GM18505 (cell line): ENCODE measurements around the gene L3MBTL3.

Source experiments
- ATAC-seq: cut with Tn5 transposase; IDR thresholded peaks from one replicate; pipeline ENCODE4 v1.9.1; 2021; ENCODE audit not compliant: unreplicated experiment
- POLR2A ChIP-seq: IDR thresholded peaks from 4 replicates; pipeline ENCODE4 v1.6.1; 2011; ENCODE audit warnings: borderline replicate concordance; ENCODE audit not compliant: insufficient read depth, insufficient read length; ENCODE audit errors: extremely low read depth

The L3MBTL3 gene

DNA sequence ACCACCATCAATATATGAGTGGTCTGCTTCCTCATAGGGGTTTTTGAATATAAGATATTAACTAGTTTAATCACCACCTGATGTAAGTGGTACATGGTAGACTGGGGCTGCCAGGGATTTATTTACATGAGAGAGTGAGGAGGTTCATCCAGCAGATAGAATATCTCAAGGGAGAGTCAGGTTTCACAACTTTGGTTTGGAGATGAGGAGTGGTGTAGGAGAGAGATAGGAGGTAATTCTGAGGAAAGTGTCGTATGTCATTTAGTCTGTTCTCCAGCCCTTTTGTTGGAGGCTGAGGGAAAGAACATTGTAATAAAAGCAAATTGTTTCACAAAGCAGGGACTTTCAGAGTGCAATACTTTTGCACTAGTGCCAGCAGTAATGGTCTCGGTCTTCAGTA is 16.8 kb downstream of the L3MBTL3 start:
- TF ChIP-seq POLR2A = no peak
- ATAC-seq = no peak

DNA sequence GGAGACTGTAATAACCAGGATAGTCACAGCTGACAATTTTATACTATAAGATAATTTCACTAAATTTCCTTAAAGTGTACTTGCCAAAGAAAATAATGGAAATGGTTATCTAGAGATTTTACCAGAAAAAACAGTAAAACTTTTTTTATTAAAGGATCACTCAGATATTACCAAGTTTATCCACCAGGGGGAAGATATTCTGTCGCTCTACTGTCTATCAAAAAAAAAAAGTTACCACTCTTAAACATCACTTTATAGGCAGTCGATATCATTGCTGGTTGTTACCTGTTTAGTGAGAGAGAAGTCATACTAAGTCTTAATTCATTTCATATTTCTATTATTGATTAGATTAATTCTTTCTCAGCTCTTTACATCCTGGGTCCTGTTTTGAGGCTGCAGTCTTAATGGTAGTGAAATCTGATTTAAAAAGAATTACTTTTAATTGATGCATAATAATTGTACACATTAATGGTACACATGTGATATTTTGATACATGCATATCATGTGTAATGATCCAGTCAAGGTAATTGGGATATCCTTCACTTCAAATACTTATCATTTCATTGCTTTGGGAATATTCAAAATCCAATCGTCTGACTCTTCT is 18.9 kb downstream of the L3MBTL3 start:
- no peak for ATAC-seq
- TF ChIP-seq POLR2A = no peak

DNA sequence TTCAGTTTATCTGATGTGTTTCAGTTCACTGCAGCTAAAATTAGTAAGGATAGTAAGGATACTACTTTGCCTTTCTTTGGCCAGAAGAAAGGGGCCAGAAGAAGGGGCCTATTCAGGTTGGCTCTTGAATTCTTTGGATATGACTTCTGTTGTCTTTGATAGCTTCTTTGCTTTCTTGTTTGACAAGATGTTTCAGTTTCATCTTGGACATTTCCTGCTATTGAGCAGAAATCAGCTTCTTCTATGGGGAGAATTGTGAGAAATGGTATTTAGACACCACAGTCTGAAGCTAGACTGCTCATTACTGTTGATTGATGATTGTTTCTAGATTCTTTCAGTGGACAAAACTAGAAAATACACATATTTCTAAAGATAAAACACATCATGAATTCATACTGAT is 23.2 kb downstream of the L3MBTL3 start:
- TF ChIP-seq POLR2A = no peak
- ATAC-seq = no peak

DNA sequence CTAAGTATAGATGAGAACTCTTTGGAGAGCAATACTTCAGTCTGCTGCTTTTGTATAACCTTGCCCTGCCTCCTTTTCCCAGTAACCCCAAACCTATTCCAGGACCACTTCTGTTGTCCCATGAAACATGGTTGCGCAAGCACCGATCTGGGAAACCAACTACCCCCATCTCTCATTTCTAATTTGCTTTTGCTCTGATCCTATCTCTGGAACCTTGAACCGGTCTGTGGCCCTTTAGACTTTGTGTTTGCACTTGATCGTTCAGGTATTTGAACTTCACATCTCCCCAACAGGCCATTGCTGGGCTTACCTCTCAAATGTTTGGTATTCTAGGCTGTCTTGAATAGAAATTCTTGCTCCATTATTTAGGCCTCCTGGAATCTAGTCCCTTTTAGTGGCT is 25.0 kb downstream of the L3MBTL3 start:
- TF ChIP-seq POLR2A = no peak
- ATAC-seq = no peak

DNA sequence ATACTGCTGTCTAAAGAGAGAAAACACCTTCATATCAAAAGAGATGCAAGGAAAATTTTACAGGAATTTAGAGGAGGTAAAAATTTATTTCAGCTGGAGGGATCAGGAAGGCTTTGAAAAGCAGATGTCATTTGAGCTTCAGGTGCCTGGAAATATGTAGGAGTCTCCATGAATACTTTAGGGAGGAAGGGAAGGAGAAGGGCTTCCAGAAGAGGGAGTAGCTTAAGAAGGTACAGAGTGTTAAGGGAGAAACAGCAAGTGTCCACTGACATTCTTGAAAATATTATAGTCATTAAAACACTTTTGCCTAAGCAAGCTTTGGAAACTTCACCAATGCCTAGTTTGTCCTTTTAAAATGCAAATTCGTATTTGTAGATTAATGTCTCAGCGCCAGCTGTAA is 27.2 kb downstream of the L3MBTL3 start:
- ATAC-seq = no peak
- TF ChIP-seq POLR2A = no peak

DNA sequence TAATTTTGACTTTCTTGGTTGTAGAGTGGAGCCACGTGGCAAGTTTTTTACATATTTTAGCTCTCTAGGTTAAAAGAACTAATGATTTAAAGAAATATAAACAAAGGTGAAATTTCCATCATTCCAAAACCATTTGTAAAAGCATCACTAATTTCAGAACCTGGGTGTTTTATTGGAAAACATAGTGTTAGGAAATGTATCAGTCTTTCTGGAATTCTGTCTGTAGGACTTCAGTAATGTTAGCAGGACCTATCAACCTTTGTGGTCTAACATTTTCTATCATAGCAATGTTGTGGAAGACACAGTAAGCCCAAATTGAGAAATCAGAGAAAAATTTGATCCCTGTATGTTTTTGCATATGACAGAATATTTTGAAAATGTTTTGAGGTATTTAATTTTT is 28.3 kb downstream of the L3MBTL3 start:
- ATAC-seq = no peak
- TF ChIP-seq POLR2A = no peak

DNA sequence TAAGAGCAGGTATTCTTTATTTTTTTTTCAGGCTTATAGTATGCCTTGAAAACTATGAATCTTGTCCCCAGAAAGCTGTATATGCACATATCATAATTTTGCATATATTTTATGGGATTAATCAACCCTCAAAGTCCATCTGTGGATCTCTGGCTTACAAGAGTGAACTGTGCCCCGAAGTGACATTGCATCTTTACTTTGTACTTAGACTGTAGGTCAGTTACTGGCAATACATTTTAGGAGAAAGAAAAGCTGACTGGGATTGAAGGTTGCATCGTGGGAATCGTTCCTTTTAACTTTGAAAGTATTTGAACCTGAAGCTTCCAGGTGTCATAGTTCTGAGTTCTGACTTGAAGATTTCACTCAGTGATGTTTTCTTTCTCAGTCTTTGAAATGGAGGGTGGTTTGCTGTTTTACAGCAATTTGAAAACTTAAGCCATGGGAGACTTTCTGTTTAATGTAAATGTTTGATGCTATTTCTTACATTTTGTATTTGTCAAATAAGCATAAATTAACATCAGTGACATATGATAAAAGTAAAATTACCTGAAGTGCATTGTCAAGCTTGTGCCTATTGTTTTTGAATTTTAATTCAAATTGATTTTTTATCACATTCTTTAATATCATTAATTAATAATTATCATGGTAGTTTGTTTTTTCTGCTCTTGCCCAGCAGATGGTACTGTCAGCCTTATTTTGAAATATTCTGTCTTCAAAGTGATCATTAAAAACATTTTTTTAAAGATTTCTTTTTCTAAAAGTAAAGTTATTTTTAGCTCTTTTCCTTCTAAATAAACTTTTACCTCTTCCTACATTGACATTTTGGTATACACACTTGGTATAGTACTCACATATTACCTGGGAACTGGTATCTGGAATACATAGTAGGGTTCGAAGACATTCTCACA is 29.0 kb downstream of the L3MBTL3 start:
- no peak for ATAC-seq
- no peak for TF ChIP-seq POLR2A

DNA sequence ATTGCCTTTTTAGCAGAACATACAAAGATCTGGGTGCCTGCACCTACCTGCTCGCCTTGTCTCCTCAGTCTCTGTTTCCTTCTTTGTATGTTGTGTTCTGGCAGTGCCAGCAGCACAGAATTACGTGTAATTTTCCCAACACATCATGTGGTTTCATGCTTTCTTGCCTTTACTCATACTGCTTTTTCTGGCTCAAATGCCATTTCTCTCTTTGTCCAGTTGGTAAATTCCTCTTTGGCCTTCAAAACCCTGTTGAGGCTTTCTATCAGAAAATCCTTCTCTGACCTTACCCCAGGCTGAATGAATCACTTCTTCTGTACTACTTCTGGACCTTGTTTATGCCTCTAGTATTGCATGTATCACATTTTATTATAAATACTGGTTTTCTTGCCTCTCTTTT is 31.8 kb downstream of the L3MBTL3 start:
- ATAC-seq = no peak
- TF ChIP-seq POLR2A = no peak

DNA sequence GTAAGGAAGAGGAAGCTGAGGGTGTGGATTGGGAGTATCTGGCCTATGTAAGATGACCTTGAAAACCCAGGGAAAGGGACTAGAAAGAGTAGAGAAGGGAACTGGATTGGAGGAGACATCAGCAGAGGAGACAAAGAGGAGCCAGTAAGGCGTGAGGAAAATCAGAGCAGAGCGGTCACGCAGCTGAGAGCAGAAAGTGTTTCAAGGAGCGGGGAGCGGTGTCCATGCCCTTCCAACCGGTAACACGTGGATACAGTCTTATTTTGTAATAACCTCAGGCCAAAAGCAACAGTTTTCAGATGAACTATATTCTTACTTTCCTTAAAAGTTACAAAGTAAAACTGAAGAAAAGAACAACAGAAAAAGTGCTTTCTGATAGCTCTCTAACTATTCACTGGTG is 36.3 kb downstream of the L3MBTL3 start:
- no peak for TF ChIP-seq POLR2A

DNA sequence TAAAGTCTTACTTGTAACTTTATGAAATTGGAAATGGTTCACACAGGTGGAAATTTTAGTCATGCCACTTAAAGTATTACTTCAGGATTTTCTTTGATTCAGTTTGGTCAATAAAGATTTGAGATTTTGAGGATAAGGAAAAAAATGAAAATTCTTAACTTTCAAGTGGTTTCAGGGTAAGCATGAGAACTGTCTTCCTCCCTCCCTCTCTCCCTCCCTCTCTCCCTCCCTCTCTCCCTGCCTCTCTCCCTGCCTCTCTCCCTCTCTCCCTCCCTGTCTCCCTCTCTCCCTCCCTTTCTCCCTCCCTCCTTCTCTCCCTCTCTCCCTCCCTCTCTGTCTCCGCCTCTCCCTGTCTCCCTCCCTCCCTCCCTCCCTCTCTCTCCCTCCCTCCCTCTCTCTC is 36.9 kb downstream of the L3MBTL3 start:
- no peak for ATAC-seq
- no peak for TF ChIP-seq POLR2A

More for the DNA sequence above, 36.3 kb downstream of the L3MBTL3 start:
- no peak for ATAC-seq

DNA sequence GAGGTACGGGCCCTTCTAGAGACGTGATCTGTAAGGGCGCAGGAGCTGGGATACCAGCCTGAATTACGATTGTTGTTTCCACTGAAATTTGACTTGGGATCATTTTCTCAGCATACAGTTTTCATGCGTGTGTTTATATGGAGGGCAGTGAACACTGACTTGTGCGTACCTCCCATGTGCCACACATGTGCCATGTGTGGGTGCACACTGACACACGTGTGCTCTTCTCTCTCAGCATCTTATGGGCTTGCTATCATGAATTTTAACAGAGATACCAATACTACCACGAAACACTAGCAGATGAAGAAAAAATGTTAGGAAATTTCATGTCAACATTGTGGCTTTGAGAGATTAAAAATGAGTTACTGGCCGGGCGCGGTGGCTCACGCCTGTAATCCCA is 39.1 kb downstream of the L3MBTL3 start:
- ATAC-seq = no peak
- no peak for TF ChIP-seq POLR2A

DNA sequence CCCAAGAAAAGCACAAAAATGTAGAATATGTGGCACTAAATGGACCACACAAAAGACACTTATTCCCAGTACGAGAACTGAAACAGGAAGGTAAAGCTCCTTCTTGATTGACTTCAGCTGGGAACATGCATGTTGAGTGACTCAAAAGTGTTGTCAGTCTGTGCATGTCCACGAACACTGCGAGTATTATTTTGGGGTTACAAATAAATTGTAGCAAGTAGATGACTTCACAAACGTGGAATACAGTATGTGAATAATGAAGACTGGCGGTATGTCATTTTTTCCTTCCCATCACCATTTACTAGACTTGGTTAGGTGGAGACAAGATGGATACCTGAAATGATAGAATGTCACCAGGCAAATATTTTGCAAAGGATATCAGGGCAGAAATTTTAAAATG is 45.4 kb downstream of the L3MBTL3 start:
- TF ChIP-seq POLR2A = no peak
- ATAC-seq = no peak

DNA sequence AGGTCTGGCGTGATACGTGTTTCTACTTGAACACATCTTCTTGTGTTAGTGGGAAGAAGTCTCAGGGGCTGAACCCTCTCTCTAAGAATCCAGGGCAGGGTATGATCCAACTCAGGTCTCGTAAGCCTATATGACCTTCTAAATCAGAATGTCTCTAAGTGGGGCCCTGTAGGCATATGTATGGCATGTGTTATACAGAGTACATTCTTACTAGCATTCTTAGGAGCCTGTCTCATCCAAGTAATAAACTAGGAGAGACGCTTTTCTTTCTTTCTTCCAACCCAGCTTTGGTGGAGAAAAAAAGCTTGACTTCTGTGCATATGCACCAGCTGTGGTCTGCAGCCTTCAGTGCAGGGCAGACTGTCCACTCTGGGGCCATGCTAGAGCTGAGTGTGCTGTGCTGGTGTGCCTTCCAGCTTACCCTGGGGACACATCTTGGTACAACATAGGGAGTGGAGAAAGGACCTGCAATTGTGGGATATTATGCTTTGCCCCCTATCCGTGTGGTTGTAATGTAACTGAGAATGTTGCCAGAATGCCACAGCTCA is 47.3 kb downstream of the L3MBTL3 start:
- TF ChIP-seq POLR2A = no peak
- ATAC-seq = no peak

DNA sequence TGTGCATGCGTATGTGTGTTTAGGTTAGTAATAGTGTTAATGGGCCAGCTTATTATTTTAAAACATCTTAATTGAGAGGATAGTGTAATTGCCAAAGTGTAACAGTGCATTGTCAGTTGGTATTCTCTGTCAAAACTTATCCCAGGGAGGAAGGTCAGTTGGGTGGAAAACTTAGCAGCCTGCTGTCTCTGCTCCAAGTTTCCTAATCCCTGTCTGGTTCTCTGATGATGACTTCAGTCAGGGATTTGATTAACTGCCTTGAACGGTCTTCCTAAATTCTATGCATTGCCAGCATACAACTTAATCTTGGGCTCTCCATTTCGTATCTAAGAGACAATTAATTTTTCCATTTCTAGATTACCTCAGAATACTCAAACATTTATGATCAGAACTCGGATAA is 51.1 kb downstream of the L3MBTL3 start:
- TF ChIP-seq POLR2A = no peak
- ATAC-seq = no peak
